ENCODE results near the gene HOXD11.

Gene HOXD11

DNA sequence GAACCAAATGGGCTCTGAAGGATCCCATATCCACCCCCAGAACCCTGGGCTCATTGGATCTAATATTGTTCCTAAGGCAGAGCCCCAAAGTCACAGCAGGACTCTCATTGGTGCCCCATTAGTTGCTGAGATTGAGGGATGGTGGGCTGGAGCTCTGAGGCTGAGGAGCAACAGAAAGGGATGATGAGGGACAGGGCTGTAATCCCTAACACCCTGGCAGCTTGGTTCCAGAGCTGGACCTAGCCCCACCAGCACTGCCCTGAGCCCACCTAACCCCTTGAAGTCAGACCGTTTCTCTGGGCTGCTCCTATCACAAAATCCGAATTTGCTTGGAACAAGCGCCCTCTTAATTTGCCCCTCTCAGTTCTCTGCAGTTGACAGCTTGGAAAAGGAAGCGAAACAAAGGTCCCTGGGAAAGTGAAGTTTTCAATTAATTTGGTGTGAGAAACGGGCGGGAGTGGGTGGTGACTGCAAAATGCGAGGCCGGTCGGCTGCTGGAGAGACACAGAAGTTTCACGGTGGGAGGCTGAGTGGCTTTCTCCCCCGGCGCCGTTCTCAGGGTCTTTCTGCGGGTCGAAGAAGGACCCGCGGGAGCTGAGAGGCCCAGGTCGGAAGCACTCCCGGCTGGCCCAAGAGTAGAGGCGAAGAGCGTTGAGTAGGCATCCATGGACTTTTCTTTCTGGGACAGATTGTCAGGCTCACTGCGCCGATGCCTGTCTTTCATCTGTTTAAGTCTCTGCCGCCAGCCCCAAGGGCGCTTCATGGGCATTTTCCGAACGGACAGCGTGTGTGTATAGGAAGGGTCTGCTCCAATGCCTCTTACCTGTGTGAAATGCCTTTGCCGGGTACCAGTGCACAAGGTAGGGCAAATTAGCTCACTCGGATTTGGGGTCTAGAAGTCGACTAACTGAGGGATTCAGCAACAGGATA, 15.5 kb upstream of the HOXD11 start:
- no peak for DNase-seq
- in situ Hi-C loops (cut with HindIII; ENCODE audit: low pct_ligation_motif_present, low pct_unique_long_range_greater_than_20kb, low sequenced_read_pairs) = no loop called here

DNA sequence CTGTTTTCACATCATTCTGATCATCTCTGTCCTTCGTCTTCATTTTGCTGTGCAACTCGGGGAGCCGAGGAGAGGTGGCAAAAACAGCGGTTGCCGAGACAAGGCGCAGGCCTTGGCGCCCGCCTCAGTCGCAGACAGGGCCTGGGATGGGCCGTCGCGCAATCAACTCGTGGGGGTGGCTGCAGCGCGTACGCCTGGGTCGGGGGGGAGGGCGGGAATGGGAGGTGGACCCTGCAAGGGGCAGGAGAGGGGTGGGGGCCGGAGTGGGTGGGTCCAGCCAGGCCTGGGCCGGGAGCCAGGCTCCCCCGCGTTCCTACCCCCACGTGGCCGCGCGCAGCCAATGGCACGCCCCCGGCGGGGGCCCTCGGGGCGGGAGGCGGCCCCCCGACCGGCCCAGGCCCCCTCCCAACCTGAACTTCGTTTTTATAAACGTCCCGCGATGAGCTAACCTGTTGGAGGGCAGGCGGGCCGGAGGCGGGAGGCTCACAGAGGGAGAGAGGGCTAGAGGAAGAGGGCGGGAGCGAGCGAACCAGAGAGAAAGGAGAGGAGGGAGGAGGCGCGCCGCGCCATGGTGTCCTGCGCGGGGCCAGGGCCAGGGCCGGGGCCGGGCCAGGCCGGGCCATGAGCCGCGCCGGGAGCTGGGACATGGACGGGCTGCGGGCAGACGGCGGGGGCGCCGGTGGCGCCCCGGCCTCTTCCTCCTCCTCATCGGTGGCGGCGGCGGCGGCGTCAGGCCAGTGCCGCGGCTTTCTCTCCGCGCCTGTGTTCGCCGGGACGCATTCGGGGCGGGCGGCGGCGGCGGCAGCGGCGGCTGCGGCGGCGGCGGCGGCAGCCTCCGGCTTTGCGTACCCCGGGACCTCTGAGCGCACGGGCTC, 14.6 kb upstream of the HOXD11 start, which contains the start of gene HOXD13:
TSS of gene HOXD13 (plus strand) at position 452 of the 875 bp plus-strand sequence. CDS start at position 622, 170 bp downstream.
- in situ Hi-C loops (cut with HindIII; ENCODE audit: low pct_ligation_motif_present, low pct_unique_long_range_greater_than_20kb, low sequenced_read_pairs) = no loop called here

DNA sequence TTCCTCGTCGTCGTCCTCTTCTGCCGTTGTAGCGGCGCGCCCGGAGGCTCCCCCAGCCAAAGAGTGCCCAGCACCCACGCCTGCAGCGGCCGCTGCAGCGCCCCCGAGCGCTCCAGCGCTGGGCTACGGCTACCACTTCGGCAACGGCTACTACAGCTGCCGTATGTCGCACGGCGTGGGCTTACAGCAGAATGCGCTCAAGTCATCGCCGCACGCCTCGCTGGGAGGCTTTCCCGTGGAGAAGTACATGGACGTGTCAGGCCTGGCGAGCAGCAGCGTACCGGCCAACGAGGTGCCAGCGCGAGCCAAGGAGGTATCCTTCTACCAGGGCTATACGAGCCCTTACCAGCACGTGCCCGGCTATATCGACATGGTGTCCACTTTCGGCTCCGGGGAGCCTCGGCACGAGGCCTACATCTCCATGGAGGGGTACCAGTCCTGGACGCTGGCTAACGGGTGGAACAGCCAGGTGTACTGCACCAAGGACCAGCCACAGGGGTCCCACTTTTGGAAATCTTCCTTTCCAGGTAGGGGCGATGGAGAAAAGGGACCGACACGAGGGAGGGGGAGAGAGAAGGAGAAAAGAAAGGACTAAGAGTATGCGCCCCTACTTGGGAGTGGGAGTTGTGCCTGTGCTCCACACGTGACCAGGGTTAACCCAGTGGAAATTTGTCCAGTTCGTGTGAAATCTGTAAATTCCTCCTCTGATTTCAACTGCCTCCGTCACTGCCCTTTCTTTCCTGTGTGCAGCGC, 13.8 kb upstream of the HOXD11 start:
- peak; percentile 33 for DNase-seq
- in situ Hi-C loops (cut with HindIII; ENCODE audit: low pct_ligation_motif_present, low pct_unique_long_range_greater_than_20kb, low sequenced_read_pairs) = no loop called here

More for the DNA sequence above, 14.6 kb upstream of the HOXD11 start, which contains the start of gene HOXD13:
- no peak for DNase-seq

DNA sequence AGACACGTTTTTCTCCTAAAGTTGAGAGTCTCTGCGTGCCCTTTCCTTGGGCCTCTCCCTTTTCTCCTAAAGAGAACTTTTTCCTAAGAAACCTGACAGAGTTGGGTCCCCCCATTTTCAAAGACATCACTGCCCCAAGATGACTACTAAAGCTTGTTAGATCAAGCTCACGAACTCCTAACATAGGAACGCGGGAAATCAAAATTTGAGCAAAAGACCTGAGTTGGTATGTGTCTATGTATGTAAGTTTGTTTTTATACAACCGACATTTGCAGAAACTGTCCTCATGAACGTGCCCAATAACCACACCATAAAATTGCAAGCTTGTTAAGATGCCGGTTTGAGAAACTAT, 13.2 kb upstream of the HOXD11 start:
- no peak for DNase-seq
- in situ Hi-C loops (cut with HindIII; ENCODE audit: low pct_ligation_motif_present, low pct_unique_long_range_greater_than_20kb, low sequenced_read_pairs) = no loop called here

DNA sequence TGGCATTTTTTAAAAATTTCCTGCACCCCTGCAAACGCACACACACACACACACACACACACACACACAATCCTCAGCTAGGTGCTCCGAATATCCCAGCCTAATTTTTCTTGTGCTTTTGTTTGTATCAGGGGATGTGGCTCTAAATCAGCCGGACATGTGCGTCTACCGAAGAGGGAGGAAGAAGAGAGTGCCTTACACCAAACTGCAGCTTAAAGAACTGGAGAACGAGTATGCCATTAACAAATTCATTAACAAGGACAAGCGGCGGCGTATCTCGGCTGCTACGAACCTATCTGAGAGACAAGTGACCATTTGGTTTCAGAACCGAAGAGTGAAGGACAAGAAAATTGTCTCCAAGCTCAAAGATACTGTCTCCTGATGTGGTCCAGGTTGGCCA, 12.7 kb upstream of the HOXD11 start:
- in situ Hi-C loops (cut with HindIII; ENCODE audit: low pct_ligation_motif_present, low pct_unique_long_range_greater_than_20kb, low sequenced_read_pairs) = no loop called here

DNA sequence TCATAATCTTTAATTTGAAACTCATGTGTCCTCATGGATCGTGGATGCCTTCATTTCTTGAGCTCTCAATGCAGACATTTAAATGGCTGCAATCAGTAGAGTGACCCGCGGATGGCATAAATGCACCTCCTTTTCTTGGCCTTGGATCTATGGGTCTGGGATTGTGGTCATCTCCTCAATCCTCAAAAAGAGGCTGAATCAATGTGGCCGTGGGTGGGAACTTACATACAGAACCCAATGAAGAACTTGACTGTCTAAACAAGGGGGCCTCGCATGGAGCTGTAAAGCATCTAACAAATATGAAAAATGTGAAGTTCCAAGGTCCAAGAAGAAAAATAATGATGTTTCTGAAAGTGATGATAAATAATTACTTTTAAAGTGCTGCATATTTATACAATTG, 11.7 kb upstream of the HOXD11 start:
- in situ Hi-C loops (cut with HindIII; ENCODE audit: low pct_ligation_motif_present, low pct_unique_long_range_greater_than_20kb, low sequenced_read_pairs) = no loop called here

More for the DNA sequence above, 12.7 kb upstream of the HOXD11 start:
- DNase-seq = no peak

DNA sequence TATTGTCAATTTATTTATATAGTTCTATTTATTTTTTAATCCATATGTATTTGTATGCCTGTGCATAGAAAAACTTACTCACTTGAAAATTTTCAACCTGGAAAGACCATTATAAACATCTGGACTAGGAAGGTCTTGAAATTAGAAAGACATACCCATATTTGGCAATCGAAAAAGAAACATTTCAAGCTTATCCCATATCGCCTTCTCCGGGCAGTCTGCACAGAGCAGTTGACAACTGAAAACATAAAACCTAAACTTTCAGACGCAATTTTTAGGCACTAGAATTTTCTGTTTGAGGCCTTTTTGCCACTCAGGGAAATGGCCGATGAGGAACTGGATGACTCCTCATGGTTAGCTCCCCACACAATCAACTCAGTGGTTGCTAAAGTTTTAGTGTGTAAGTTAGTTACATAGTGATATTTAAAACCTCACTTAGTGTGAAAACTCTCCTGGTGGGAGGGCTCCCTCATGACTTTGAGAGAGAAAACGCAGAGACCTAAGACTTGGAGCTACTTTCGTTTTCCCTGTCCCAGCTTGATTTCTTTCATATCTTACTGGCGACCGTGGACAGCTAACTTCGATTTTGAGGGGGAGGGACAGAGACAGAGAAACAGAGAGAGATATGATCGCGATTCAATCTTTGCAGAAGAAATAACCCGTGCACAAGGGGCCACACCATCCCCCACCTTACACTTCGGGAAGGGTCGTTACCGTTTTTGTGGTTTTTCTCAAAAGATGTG, 10.7 kb upstream of the HOXD11 start:
- peak; percentile 63 for DNase-seq
- in situ Hi-C loops (cut with HindIII; ENCODE audit: low pct_ligation_motif_present, low pct_unique_long_range_greater_than_20kb, low sequenced_read_pairs) = no loop called here

More for the DNA sequence above, 11.7 kb upstream of the HOXD11 start:
- no peak for DNase-seq

DNA sequence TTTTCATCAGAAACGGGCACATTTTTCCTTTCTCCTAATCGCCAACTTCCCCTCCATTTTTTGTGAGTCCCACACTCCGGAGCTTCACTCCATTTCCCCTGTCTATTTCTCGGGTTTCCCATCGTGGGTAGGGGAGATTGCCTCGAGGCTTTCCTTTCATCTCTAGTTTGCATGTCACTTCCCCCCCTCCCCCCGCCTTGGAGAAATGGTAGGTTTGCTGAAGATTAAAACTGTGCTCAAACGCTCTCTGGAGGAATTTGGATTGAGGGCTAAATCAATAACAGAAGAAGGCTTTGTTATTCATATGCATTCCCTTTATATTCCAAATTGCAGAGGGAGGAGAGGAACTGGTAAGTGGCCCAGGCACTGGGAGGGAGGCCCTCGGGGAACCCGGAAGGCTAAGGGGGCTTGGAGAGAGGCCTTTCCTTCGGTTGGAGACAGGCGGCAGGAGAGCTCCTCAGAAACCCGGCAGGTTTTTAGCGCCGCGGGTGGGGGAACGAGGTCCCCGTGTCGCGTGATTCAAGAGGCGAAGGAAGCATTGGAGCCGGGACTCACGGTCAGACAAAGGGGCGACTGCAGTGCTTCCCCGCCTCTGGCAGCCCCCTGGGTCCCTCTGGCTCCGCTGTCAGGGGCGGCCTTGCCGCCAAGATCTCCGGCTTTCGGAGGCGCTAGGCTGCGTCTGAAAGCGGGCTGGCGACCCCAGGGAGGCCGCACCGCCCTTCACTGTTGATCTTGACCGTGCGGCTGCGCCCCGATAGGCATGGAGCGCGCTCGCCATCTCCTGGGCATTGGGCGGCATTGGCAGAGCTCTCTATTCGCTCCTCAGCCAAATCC, 9.9 kb upstream of the HOXD11 start:
- in situ Hi-C loops (cut with HindIII; ENCODE audit: low pct_ligation_motif_present, low pct_unique_long_range_greater_than_20kb, low sequenced_read_pairs) = no loop called here
- peak; percentile 91 for DNase-seq

DNA sequence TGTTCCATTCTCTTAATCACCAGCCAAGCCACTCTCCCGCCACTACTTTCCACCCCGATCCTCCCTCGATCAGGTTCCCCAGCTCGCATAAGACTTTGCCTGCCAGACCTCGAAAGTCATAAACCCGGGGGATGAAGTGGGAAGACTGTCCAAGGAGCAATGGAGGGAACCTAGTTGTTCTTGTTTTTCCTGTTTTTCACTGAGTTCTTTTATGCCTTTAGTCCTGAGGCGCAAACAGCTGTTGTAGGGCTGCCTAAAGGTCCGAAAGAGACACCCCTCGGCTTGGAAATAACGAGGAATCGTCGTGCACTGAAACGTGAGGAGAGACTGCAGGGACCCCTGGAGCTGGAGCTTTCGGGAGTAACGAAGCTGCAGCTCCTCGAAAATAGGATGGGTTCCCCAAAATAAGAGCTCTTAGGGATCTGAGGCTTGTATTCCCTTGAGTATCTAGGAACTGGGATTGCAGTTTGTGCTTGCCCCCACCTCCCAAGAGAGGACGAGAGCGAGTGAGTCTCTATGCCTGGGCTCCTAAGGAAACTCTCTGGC, 9.2 kb upstream of the HOXD11 start:
- in situ Hi-C loops (cut with HindIII; ENCODE audit: low pct_ligation_motif_present, low pct_unique_long_range_greater_than_20kb, low sequenced_read_pairs) = no loop called here

DNA sequence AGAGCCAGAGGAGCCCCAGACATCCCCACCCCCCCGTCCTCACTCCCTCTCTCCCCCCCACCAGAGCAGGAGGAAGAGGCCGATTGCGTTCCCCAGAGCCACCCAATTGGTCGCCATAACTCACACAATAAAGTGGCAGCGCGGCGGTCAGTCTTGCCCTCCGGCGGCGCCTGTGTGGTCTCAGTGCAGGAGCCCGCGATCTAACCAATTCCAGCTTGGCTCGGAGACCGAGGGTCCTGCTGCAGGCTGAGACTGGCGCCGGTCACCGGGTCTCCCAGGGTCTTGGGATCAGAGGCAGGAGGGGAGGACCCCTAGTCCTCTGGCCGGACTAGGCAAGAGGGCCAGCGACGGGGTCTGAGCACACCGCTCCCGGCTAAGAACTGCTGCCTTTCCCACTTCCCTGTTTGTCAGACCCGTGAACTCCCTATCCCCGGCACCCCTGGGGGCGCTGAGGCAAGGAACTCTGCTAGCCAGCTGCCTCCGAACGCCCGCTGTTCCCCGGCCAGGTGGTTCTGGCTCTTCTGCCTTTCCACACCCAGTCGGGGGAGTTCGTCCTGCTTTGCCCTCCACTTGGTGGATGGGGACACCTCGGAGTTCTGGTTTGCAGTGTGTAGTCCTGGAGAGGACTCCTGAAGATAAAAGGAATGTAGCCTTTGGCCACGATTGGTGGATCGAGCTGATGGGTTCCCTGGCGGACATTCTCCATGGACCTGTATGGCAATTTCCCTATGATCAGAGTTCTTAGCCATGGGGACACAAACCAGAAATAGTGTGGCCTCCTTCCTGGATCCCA, 8.5 kb upstream of the HOXD11 start:
- no peak for DNase-seq
- in situ Hi-C loops (cut with HindIII; ENCODE audit: low pct_ligation_motif_present, low pct_unique_long_range_greater_than_20kb, low sequenced_read_pairs) = no loop called here

More for the DNA sequence above, 9.2 kb upstream of the HOXD11 start:
- DNase-seq = no peak

DNA sequence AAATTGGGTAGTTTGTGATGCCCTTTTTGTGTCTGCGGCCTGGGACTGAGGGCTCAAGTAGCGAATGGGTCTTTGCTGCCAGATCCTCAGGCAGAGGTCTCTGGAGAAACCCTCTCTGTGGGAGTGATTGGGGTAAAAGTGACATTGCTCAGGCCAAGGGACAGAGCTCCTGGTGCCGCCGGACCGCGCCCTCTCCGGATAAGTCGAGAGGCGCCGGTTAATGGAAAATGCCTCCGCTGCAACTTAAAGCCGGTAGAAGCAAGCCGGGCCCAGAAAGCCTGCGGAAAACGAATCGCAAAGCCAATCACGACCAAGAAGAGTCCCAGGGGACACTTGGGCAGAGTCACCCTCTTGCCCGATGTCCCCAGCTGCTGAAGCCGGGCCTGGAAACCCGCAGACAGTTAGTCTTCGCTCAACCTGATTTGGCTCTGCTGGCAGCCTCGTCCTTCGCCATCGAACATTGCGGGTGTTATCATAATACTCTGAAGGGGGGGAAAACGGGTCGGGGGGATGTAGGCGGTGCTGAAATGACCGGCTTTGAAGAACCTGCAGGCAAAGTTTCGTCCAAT, 7.8 kb upstream of the HOXD11 start:
- no peak for DNase-seq
- in situ Hi-C loops (cut with HindIII; ENCODE audit: low pct_ligation_motif_present, low pct_unique_long_range_greater_than_20kb, low sequenced_read_pairs) = no loop called here

DNA sequence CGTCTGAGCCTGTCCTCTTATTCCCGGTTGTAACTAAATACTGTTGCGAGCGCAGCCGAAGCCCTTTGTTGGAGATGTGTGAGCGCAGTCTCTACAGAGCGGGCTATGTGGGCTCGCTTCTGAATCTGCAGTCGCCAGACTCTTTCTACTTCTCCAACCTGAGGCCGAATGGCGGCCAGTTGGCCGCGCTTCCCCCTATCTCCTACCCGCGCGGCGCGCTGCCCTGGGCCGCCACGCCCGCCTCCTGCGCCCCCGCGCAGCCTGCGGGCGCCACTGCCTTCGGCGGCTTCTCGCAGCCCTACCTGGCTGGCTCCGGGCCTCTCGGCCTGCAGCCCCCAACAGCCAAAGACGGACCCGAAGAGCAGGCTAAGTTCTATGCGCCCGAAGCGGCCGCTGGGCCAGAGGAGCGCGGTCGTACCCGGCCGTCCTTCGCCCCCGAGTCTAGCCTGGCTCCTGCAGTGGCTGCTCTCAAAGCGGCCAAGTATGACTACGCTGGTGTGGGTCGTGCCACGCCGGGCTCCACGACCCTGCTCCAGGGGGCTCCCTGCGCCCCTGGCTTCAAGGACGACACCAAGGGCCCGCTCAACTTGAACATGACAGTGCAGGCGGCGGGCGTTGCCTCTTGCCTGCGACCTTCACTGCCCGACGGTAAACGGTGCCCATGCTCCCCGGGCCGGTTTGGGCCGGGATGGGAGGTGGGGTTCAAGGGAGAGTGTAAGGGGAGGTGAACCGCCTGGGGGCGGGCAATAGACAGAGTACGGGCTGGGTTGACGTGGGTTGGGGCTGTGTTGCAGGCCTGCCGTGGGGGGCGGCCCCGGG, 7.1 kb upstream of the HOXD11 start, which contains the start of gene HOXD12:
TSS of gene HOXD12 (plus strand) at position 68 of the 819 bp plus-strand sequence. CDS start at position 75, 7 bp downstream.
- no peak for DNase-seq
- in situ Hi-C loops (cut with HindIII; ENCODE audit: low pct_ligation_motif_present, low pct_unique_long_range_greater_than_20kb, low sequenced_read_pairs) = no loop called here

DNA sequence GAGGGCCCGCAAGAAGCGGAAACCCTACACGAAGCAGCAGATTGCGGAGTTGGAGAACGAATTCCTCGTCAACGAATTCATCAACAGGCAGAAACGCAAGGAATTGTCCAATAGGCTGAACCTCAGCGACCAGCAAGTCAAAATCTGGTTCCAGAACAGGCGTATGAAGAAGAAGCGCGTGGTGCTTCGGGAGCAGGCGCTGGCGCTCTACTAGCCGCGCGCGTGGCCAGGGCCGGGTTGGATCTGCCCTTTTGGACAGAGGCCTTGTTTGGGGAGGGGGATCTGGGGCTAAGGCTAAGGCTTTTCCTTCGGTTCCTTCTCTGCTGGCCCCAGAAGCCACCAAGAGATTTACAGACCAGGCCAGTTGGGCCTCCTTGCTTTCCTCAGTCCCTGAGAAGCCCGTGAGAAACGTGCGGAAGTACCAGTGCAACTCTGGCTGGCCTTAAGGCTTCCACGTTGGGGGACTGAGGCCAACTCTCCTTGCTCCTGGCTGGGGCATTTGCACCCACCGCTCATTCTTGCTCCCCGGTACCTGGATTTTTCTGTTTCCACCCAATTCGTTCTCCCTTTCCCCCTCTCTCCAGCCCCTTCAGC, 6.4 kb upstream of the HOXD11 start:
- DNase-seq = no peak
- in situ Hi-C loops (cut with HindIII; ENCODE audit: low pct_ligation_motif_present, low pct_unique_long_range_greater_than_20kb, low sequenced_read_pairs) = no loop called here

DNA sequence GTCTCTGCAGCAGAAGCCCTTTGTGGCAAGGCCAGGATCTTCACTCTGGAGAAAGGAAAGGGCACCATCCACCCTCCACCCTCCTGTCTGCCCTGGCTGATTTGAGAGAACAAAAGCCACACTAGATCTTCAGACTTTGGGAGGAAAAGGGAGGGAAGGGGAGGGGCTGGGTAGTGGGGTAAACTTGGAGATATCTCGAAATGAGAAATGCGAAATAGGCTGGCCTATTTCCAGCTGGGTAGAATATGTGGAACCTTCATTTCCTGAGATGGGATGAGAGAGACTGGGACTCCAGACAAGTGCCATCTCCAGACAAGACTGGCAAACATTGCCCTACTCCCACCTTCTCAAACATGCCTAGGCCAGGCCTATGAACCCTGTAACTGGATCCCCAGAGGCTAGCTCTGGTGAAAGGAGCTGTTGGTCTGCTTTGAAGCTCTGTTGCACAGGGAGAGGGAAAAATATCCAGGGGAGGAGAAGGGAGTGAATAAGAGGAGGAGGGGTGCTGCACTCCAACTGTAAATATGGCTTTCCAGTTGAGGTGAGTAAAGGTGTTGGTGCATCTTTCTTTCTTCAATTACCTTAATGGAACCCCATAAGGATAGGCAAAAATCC, 5.8 kb upstream of the HOXD11 start:
- no peak for DNase-seq
- in situ Hi-C loops (cut with HindIII; ENCODE audit: low pct_ligation_motif_present, low pct_unique_long_range_greater_than_20kb, low sequenced_read_pairs) = no loop called here
